Bronchial epithelial cell (primary cell): Measurements from ENCODE around the gene MOCS2. TPM values are rescaled to one million over a fixed set of nuclear protein-coding genes. Genes with fewer than 3 reads are reported as not detected.

Experiments used
- DNase-seq: peaks from one replicate; pipeline ENCODE4 v3.0.0-alpha.2; 2010; ENCODE audit warnings: low read depth
- FAIRE-seq: peaks from 2 replicates; lab custom pipeline; 2011; peaks lifted over from hg19 to GRCh38; lab: Jason Lieb, UNC
- H3K27me3 ChIP-seq: 2 replicates; pipeline ENCODE4 v1.5.1; 2011; ENCODE audit warnings: low read length; ENCODE audit not compliant: control insufficient read depth, insufficient read depth
- H3K36me3 ChIP-seq: 2 replicates; pipeline ENCODE4 v1.5.1; 2011; ENCODE audit warnings: low read length; ENCODE audit not compliant: control insufficient read depth, insufficient read depth
- H3K4me3 ChIP-seq: 2 replicates; pipeline ENCODE4 v1.5.1; 2011; ENCODE audit warnings: mild to moderate bottlenecking, low read depth, low read length, control low read depth
- total RNA-seq: library from RNA; depleted of rRNA; stranded (reverse); fragments of >200 nt; gene quantifications from 2 replicates; pipeline ENCODE4 v1.2.1, GENCODE V29; 2014
- TF ChIP-seq, protein P1 (sequence below): IDR thresholded peaks from 2 replicates; pipeline ENCODE4 v1.5.1; 2011; ENCODE audit warnings: mild to moderate bottlenecking, moderate library complexity, low read length, control low read depth, inconsistent platforms; ENCODE audit not compliant: insufficient read depth, severe bottlenecking

Gene MOCS2
- total RNA-seq, 1 donor from 2014 or later = 15.8 TPM

DNA sequence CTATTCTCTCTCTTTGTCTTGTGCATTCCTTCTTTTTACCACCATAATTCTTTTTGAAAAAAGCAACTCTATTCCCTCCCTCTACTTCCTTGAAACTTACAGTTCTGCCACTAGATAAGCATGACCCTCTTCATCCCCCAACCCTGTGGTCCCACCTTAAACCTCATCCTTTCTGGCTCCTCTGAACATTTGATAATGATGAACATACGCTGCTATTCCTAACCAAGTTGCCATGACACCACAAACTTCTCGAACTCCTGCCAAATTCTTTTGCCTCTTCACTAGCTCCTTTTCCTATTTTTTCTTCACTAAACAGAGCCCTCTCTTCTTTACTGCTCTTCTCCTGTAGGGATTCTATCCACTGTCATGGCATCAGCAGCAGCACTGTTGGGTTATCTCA is 57.1 kb downstream of the MOCS2 start:
- no peaks in the 10 kb centered on the region for H3K27me3 ChIP-seq
- FAIRE-seq = no peak
- H3K36me3 ChIP-seq = peaks cover 12% of the 10 kb centered on the region
- TF ChIP-seq, protein P1, sequence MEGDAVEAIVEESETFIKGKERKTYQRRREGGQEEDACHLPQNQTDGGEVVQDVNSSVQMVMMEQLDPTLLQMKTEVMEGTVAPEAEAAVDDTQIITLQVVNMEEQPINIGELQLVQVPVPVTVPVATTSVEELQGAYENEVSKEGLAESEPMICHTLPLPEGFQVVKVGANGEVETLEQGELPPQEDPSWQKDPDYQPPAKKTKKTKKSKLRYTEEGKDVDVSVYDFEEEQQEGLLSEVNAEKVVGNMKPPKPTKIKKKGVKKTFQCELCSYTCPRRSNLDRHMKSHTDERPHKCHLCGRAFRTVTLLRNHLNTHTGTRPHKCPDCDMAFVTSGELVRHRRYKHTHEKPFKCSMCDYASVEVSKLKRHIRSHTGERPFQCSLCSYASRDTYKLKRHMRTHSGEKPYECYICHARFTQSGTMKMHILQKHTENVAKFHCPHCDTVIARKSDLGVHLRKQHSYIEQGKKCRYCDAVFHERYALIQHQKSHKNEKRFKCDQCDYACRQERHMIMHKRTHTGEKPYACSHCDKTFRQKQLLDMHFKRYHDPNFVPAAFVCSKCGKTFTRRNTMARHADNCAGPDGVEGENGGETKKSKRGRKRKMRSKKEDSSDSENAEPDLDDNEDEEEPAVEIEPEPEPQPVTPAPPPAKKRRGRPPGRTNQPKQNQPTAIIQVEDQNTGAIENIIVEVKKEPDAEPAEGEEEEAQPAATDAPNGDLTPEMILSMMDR = no peak
- no peak for DNase-seq
- H3K4me3 ChIP-seq = no peak overlapping the region

DNA sequence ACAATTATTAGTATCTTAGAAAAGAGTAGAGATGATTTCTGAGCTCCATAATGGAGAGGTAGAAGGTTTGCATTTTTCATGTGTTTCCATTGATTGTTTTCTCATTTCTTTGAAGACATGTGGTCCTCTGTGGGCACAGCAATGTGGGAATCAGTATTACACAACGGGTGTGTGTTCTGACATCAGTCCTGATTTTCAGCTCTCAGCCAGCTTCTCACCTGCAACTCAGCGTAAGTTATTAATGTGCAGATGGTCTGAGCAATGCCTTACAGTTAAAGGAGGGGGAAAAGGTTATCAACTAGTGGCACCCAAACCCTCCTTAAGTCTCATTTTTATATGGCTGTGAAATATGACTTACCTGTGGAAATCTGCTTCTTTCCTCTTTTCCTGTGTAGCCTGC is 61.3 kb downstream of the MOCS2 start:
- FAIRE-seq (no peak), DNase-seq (no peak)
- Histone ChIP-seq H3K27me3 (no peaks in the 10 kb centered on the region), H3K36me3 (peaks cover 9% of the 10 kb centered on the region), H3K4me3 (no peak overlapping the region)
- TF ChIP-seq, protein P1 = no peak

Other genes with a start within 250 kb of the MOCS2 start
- 16.1 and 35.0 TPM in 2 replicates for gene ITGA2, start 120.4 kb downstream of the MOCS2 start, total RNA-seq